Sciatic nerve (tissue), 2 donors: ENCODE data around the gene ZNF385B. TPM values are rescaled to one million over a fixed set of nuclear protein-coding genes. Genes with fewer than 3 reads are reported as not detected.

Source experiments
- ATAC-seq: fragments of 200-7000 bp; cut with Tn5 transposase; one replicate; pipeline ENCODE4 v1.9.1; 2020; ENCODE audit warnings: mild to moderate bottlenecking, moderate library complexity
- DNase-seq: peaks from one replicate; pipeline ENCODE4 v3.0.0-alpha.2; 2020; ENCODE audit warnings: low spot score
- intact Hi-C: fragments of 100-400 bp; cut with DNase I; formaldehyde crosslinking; loops from one replicate; pipeline ENCODE4 v1.14.2; 2022
- total RNA-seq: library from RNA; stranded (reverse); fragmentation: NEBNext Ultra II Directional; extraction: Animal tissue kit (Norgen Biotek cat#: 25700); gene quantifications from one replicate; pipeline ENCODE4 v1.2.1, GENCODE V29; 2021
- donor health status: DM: no; HTN: no; CAD: no.
- donor health status: DM: no; HTN: no; CAD: no.

Gene ZNF385B
- total RNA-seq, 1 donor from 2014 or later, result 5.3 TPM

DNA sequence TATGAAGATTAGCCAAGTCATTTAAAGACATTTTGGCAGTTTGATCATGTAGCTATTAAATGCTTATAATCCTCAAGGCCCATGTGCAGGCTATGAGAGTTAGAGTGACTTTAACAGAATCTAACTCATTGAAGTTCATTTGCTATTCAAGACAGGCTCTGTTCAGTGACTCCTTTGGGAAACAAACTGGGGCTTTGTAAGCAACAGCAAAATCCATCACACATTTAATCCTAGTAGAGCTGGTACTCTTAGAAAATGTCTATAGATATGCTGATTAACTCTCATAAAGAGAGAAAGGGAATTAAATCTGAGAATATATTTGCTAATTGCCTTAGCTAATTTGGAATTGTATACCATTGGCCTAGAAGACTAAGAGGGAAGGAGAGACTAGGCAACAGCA is 414.0 kb downstream of the ZNF385B start:
- intact Hi-C loops, result no loop called here
- ATAC-seq, result no peak

DNA sequence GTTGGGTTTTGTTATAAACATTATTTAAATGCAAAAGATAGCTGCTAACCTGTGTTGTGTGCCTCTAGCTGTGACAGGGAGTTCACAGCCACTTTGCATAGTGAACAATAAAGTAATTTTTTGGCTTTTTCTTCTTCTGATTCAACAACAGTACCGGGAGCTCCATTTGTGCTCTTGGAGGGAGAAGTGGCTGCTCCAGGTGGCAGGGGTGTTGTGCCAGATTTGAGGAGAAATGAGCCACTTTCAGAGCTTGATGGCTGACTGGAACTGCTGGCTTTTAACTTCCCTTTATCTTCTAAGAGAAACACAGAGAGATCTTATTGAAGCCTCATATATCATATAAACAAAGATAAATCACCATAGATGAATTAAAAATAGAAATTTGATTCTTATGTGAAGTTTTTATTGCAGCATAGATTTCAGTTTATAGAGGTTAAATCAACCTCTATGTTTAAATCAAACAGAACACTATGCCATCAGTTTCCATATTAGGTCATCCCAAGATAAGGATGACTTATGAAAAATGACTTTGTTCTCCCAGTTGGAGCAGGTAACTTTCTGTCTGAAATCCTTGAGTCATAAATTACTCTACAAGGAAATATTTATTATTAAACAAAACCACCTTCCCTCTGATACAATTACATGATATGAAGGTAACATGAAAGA is 414.8 kb downstream of the ZNF385B start:
- no peak for ATAC-seq
- intact Hi-C loops, result no loop called here
- no peak for DNase-seq

More for the DNA sequence above, 414.0 kb downstream of the ZNF385B start:
- DNase-seq, result no peak

DNA sequence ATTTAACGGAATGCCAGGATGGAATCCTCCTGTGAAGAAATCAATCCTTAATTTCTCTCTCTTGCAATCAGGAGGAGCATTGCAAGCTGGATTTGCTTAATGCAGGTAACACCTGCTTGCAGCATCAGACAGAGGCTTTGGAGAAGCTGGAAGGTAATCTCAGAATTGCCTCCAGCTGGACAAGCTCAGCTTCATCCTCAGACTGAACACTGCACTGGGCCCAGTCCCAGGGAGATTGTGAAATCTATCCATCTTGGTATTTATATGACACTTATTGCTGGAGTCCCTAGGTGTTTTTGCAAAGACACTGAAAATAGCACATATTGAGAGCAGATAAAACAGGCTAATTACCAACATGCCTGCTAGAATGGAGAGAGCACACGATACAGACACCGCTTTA is 417.4 kb downstream of the ZNF385B start:
- DNase-seq (no peak), ATAC-seq (peak; percentile 58)
- intact Hi-C loops, result no loop called here

DNA sequence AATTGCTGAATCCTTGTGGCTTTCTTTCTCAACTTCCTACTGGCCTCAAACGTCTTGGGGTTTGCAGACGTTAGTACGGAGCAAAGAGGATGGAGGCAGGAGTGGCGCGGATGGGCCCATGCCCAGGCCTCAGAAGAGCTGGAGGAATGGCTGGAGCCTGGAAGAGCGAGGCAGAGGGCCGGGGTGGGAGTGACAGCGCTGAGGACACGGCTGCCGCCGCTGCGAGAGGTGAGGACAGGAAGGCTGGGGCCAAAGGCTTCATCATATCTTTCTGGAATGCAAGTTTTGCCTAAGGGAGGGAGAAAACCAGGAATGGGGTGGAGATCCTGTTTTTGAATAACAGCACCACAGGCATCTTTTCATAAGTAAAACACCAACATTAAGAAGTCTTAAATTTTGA is 418.2 kb downstream of the ZNF385B start:
- no peak for DNase-seq
- intact Hi-C loops, result no loop called here
- ATAC-seq, result no peak

DNA sequence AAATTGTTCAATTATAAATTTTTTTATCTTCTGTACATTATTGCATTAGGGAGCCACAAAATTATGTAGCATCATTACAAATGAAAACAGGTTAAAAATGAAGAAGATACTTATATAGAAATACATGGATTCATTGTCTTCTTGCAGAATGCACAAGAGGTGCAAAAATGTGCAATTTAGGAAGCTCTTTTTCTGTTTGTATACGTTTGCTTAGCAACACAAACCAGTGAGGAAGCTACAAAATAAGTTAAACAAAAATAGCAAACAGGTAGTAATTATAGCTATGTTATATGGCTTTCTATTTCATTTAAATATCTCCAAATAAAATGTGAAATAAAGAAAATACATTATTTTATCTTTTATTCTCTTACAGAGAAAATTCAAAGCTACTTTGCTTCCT is 419.2 kb downstream of the ZNF385B start:
- ATAC-seq (no peak), DNase-seq (no peak)
- intact Hi-C loops, result no loop called here

DNA sequence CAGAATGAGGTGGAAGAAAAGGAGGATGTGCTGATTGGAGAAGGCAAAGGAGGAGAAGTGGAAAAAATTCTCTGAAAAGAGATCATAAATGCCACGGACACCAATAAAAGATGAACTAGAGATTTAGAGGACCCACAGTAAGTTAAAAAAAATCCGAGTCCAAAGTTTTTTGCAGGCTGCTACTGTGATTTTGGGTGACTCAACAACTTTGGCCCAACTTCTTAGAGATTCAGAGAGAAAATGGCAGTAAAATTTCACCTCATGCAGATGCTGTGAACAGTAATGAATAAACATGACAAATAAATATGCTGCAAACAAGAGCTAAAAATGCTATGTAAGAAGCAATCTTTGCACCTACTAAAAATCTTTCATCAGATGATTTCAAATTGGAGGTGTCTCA is 419.9 kb downstream of the ZNF385B start:
- DNase-seq (no peak), ATAC-seq (no peak)
- intact Hi-C loops, result no loop called here

DNA sequence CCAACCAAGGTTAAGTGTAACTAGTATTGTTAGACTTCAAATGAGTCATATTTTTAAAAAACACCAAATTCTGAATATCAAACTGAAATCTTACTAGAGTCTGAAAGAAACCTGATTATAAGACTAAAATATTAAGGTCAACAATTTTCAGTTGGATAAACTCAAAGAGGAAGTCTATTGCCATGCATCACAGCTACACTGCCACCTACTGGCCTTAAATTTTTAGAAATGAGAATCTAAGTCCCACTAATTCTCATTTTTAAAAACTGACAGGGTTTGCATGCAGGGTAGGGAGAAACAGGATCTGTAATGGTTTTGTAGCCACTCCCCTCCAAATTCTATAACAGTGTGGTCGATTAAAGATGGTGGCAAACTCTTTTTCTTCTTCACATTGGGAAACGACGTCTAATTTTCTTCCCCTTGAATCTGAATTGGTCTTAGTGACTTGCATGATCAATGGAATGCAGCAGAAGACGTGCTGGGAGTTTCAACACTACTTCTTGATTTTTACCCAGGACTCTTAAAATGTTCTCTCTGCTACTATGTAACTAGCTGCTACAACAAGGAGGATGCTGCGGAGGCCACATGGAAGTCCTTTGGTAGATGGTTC is 420.7 kb downstream of the ZNF385B start:
- DNase-seq (no peak), ATAC-seq (no peak)
- intact Hi-C loops, result no loop called here

DNA sequence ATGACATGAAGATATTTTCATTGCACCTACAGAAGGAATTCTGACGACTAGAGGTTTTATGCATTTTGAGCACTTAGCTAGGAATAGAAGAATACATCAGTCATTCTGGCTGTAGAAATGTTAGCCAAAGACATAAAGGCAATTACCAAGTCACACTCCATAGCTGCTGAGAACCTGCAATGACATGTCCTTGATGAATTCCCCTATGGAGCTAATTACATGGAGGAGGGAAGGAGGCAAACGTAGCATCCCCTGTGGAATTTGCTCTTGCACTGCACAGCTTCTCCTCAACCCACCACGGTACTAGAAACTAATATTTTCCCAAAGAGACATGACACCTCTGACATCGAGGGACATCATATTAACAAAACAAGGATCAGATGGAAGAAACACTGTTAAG is 422.8 kb downstream of the ZNF385B start:
- ATAC-seq (no peak), DNase-seq (no peak)
- intact Hi-C loops, result no loop called here

DNA sequence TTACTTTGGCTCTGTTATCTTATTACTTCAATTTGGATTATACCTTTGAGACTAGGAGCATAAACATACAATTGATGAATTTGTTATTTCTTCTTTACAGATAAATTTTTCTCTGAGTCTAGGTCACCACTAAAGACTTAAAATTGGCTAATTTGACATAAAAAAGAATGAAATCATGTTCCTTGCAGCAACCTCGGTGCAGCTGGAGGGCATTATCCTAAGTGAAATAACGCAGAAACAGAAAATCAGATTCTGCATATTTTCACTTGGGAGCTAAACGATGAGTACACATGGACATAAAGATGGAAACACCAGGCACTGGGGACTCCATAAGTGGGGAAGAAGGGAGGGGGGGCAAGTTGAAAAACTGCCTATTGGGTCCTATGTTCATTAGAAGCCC is 424.0 kb downstream of the ZNF385B start:
- DNase-seq, result no peak
- intact Hi-C loops, result no loop called here
- no peak for ATAC-seq

DNA sequence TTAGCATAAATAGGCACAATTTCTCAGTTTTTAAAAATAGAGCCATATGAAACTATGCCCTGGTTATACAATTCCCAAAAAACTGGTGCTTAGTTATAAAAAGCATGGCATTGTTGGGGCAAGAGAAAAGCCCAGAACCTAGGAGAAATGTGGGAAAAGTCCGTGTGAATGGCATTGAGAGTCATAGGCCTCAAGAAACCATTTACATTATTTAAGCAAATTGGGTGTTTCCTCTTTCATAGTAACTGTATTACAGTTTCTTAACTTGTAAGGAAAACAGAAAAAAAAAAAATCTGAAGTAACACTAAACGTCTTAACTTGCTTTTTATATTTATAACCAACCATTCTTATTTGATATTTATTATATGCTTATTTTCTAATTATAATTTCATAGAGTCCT is 425.8 kb downstream of the ZNF385B start:
- ATAC-seq, result no peak
- no peak for DNase-seq
- intact Hi-C loops, result no loop called here

DNA sequence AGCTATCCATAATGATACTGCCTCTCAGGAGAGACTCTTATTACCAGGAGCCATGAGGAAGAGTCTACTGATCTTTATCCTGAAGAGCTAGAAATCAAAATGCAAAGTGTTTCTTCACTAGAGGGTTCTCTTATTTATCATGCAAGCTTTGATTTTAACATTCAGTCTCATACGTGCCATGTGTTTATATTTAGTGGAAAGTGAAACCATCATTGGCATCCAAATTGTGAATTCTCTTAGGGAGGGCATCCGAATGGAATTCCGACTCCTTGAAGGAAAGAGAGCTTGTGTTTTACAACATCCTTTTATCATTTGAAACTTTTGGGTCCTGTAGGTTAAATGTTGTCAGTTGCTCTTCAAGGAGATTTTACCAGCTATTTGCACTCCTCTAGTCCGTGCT is 426.4 kb downstream of the ZNF385B start:
- DNase-seq (no peak), ATAC-seq (no peak)
- intact Hi-C loops, result loop anchor here (5.0 kb wide), 1 partner anchor 637 kb away; no protein-coding TSS in a partner anchor

DNA sequence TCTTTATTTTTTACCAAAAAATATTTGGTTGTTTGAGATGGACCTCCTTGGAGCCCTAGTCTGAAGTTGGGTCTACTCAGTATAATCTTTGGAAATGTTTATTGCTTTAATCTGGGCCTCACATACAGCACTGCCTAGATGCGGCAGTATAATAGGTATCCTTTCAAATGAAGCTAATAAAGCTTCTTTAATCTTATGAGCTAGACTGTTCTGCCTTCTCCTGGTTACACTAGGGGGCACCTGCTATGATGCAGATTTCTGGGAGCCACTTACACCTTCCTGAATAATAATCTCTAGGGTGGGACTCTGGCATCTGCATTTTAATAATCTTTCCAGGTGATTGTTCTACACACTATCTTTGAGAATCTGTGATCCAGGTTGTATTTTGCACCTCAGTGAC is 427.1 kb downstream of the ZNF385B start:
- DNase-seq (no peak), ATAC-seq (no peak)
- intact Hi-C loops, result loop anchor here (5.0 kb wide), 1 partner anchor 638 kb away; no protein-coding TSS in a partner anchor

DNA sequence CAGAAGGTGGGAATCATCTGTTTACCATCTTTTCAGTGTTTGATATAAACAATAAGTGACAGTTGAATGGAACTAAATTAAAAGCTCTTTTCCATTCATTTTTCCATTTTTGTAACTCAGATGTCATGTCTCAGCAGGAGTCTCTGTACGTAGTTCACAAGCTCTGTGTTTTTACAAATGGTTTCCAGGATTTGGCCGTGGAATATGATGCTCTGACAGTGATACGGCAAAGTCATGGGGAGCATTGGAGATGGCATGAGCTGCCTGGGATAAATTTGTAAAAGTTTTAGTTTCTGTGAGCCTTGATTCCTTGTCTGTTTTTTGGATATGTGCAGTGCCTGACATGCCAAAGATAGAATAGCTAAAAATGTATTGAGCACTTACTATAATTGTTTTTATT is 428.7 kb downstream of the ZNF385B start:
- intact Hi-C loops, result loop anchor here (5.0 kb wide), 1 partner anchor 640 kb away; no protein-coding TSS in a partner anchor
- ATAC-seq, result no peak
- DNase-seq, result no peak

DNA sequence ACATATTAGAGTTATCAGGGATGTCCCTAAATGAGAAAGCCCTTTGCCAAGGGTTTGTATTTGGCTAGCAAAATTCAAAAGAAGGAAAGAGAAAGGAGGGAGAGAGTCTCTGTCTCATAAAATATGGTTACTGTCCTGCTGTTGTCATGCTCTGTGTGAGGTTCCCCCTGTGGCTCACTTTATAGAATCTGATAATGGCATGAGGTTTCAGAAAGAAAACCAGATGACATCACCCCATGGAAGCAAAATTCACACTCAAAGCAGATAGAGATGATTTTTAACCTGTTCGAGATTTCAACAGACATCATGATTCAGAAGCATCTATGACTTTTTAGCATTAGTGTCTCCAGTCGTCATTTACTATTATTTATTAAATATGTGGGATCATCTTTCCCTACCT is 431.8 kb downstream of the ZNF385B start:
- intact Hi-C loops, result no loop called here
- ATAC-seq (no peak), DNase-seq (no peak)

DNA sequence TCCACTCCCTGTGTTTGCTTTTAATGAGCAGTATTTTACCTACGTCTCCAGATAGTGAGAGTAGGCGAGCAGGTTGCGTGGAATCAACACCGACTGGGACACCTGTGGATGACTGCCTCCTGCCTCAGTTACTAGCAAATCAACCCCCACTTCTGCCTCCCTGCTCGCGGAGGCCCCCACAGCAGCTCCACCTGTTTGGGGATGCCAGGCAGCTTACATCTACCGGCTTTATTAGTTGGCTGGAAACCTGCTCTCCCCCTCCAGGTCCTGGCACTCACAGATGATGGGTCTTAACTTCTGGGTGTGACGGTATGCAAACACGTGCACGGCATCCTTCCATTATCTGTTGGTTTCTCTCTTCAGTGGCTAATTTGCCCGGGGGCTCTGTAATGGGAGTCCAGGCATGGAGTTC is 432.3 kb downstream of the ZNF385B start:
- ATAC-seq (peak; percentile 31), DNase-seq (no peak)
- intact Hi-C loops, result no loop called here

DNA sequence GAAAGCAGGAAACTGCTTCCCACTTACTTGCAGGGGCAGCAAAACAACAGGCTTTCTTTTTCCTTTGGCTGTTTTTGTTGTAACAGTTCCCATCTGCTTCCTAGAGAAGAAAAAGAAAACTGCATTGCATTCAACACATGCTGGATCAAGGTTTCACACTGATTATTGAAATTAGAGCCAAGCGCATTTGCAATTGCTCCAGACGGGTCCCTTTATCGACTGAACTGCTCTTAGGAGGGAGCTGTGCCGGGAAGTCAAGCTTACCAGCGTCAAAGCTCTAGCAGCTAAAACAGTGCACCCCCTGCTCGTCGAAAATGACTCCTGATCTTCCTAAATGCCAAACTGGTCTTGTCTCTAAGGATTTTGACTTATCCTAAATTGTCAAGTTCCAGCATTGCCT is 432.8 kb downstream of the ZNF385B start:
- DNase-seq (no peak), ATAC-seq (peak; percentile 75)
- intact Hi-C loops, result no loop called here

DNA sequence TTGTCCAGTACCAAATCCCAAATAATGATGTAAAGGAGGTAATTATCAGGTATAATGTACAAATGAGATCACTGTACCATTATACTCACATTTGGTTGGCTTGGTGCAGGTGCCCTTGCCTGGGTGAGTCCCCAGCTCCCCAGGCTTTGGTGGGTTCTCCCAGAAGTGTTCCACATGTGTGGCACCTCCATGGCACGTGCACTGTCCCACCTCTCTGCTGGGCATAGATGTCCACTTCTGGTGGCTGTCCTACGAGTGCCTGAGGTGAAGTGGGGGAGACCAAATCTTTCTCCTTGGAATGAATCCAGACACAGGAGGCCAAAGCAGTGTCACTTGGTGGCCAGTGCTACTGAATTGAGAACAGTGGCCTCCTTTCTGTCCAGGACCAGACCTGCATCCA is 434.3 kb downstream of the ZNF385B start:
- no peak for DNase-seq
- intact Hi-C loops, result no loop called here
- no peak for ATAC-seq

DNA sequence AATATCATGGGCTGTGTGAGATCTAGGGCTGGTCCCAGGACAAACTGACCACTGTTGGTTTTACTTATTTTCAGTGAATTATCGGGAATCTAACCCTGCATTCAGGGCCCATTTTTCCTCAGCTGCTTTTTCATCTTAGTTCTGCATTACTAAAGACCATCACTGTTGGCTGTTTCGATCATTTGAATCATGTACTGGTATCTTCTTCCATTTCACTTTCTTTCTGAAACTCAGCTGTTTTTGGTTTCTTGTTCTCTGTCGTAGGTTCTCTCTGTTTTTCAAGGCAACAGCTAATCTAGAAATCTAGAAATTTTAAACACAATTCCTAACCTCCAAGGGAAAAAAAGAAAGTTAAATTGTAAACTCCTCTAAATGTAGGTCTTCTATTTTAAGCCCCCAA is 436.8 kb downstream of the ZNF385B start:
- DNase-seq (no peak), ATAC-seq (no peak)
- intact Hi-C loops, result no loop called here

DNA sequence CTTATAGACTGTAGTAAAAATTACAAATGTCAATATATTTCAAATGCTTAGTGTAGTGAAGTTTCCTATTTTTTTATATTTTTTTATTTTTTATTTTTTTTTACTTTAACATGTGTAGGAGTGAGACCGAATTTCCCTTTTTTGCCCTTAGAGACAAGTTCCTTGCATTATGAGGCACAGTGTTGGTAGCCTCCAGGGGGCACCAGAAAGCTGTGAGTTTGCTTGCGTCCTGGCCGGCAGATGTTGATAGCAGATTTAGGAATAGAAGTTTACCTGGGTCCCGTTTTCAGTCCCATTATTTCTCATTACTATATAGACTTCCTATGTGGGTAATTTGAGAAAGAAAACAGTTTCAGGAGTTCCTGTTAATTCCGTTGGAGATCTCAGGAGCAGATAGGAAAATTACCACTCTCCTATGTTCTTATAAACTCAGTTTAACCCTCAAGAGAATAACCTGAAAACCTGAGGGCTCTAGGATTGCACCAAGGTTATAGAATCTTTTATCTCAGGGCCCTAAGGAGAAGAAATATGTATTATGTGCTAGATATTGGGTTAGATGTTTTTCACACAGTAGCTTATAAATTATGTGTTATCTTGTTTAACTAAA is 439.3 kb downstream of the ZNF385B start:
- intact Hi-C loops, result no loop called here
- peak; percentile 83 for DNase-seq
- ATAC-seq, result peak; percentile 79

DNA sequence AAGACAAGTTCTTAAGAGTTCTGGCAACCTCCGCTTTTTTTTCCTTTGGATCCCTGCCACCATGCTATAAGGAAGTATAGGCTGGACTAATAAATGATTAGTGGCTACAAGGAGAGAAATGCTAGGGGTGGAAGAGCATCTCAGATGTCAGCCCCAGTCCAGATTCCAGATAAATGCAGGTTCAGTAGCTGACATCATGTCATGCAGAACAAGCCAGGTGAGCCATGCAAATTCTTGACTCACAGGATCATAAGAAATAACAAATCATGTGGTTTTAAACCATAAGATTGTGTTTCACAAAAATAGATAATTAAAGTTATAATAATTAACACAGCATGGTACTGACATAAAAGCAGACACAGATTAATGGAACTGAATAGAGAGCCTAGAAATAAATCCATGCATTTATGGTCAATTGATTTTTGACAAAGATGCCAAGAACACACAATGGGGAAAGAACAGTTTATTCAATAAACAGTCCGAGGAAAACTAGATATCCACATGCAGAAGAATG is 443.9 kb downstream of the ZNF385B start:
- no peak for ATAC-seq
- intact Hi-C loops, result no loop called here
- no peak for DNase-seq
